IMR-90 (cell line): ENCODE measurements around the gene FAM174B.

Experiments
- BHLHE40 ChIP-seq: fragments of 150-350 bp; IDR thresholded peaks from 2 replicates; pipeline ENCODE4 v1.6.1; 2016; ENCODE audit warnings: mild to moderate bottlenecking, low read depth, low read length
- CEBPB ChIP-seq: IDR thresholded peaks from 2 replicates; pipeline ENCODE4 v1.6.1; 2012; ENCODE audit warnings: low read depth, low read length, improper control_type of control experiment
- CHD1 ChIP-seq: IDR thresholded peaks from 2 replicates; pipeline ENCODE4 v1.6.1; 2012; ENCODE audit warnings: low read depth, low read length, improper control_type of control experiment
- CTCF ChIP-seq: conservative IDR thresholded peaks from 2 replicates; pipeline ENCODE4 v1.5.1; 2012; ENCODE audit warnings: mild to moderate bottlenecking, low read depth, low read length, improper control_type of control experiment
- MAFK ChIP-seq: IDR thresholded peaks from 2 replicates; pipeline ENCODE4 v1.6.1; 2012; ENCODE audit warnings: low read depth, low read length, improper control_type of control experiment
- MAZ ChIP-seq: IDR thresholded peaks from 2 replicates; pipeline ENCODE4 v1.6.1; 2012; ENCODE audit warnings: low read depth, mild to moderate bottlenecking, low read length, improper control_type of control experiment, moderate library complexity, borderline replicate concordance
- MXI1 ChIP-seq: IDR thresholded peaks from 2 replicates; pipeline ENCODE4 v1.6.1; 2012; ENCODE audit warnings: low read depth, mild to moderate bottlenecking, low read length, moderate library complexity, borderline replicate concordance
- NFE2L2 ChIP-seq: fragments of 150-350 bp; IDR thresholded peaks from 2 replicates; pipeline ENCODE4 v1.6.1; 2016; ENCODE audit warnings: low read depth, mild to moderate bottlenecking, low read length
- POLR2A ChIP-seq: IDR thresholded peaks from 2 replicates; pipeline ENCODE4 v1.6.1; 2012; ENCODE audit warnings: mild to moderate bottlenecking, low read depth, low read length
- RAD21 ChIP-seq: IDR thresholded peaks from 2 replicates; pipeline ENCODE4 v1.6.1; 2012; ENCODE audit warnings: low read length, improper control_type of control experiment
- RCOR1 ChIP-seq: IDR thresholded peaks from 2 replicates; pipeline ENCODE4 v1.6.1; 2012; ENCODE audit warnings: mild to moderate bottlenecking, low read length, improper control_type of control experiment; ENCODE audit not compliant: insufficient replicate concordance
- USF2 ChIP-seq: fragments of 150-350 bp; IDR thresholded peaks from 2 replicates; pipeline ENCODE4 v1.6.1; 2017; ENCODE audit warnings: mild to moderate bottlenecking, antibody characterized with exemption, low read length, low read depth

- TF ChIP-seq CTCF (no peak), NFE2L2 (no peak), POLR2A (no peak), MAZ (no peak), CHD1 (no peak), RCOR1 (no peak), MXI1 (no peak), MAFK (no peak), USF2 (no peak), BHLHE40 (no peak), RAD21 (no peak), CEBPB (no peak)
Observed at GRCh38 chr15:92652576-92652966, 3.0 kb downstream of the FAM174B start.
